KOPT-K1 (cell line): ENCODE data around the gene APRT.
A peak's percentile ranks its signal among the peaks of the same experiment; 100 is the strongest.

Experiments used
- H3K27ac ChIP-seq: fragments of 200-600 bp; sonication (generic); 2 replicates; pipeline ENCODE4 v1.5.1; 2016; ENCODE audit warnings: antibody characterized with exemption, mild to moderate bottlenecking, low read depth, low read length; ENCODE audit not compliant: poor library complexity, severe bottlenecking
- H3K36me3 ChIP-seq: fragments of 200-600 bp; sonication (generic); 2 replicates; pipeline ENCODE4 v1.5.1; 2017; ENCODE audit warnings: antibody characterized with exemption, mild to moderate bottlenecking, low read length, moderate library complexity; ENCODE audit not compliant: insufficient read depth
- H3K9me3 ChIP-seq: fragments of 200-600 bp; sonication (generic); 2 replicates; pipeline ENCODE4 v1.5.1; 2017; ENCODE audit warnings: antibody characterized with exemption, low read length, mild to moderate bottlenecking; ENCODE audit not compliant: insufficient read depth, poor library complexity, severe bottlenecking

APRT gene, protein sequence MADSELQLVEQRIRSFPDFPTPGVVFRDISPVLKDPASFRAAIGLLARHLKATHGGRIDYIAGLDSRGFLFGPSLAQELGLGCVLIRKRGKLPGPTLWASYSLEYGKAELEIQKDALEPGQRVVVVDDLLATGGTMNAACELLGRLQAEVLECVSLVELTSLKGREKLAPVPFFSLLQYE

DNA sequence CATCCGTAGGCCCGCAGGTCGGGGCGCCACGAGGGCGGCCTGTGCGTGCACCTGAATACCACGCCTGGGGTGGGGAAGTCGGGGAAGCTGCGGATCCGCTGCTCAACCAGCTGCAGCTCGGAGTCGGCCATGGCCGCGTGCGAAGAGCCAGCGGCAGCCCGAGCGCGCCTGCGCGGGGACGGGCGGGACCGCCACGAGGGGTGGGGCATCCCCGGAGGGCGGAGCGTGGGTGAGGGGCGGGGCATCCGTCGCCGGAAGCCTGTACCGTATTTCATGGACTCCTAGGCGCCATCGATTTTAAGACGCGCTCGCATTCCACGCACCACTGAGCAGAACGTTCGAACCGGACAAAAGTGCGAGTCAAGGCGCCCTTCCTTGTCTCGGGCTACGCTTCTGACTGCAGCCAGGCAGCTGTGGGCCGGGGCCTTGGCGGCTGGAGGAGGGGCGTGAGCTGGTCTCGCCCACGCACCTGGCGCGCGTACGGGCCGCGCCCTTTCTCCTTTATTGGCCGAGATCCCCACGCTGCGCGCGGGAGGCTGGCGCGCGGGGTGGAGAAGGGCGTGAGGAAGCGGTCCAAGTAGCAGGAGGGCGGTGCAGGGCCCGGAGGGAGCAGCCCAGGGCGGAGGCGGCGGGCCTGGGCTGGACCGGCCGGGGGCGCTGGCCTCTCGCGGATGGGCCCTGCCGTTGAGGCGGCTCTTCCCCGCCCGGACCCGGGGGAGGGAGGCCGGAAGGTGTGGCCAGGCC is at the start of gene APRT:
Gene APRT, minus strand, starts transcription at position 160 of the 744 bp plus-strand sequence. Its CDS starts 29 bp downstream, at position 131.
- no peaks in the 10 kb centered on the region for H3K9me3 ChIP-seq
- H3K36me3 ChIP-seq, result peaks cover 38% of the 10 kb centered on the region
- peak within 1 kb of the TSS; percentile 90 for H3K27ac ChIP-seq

DNA sequence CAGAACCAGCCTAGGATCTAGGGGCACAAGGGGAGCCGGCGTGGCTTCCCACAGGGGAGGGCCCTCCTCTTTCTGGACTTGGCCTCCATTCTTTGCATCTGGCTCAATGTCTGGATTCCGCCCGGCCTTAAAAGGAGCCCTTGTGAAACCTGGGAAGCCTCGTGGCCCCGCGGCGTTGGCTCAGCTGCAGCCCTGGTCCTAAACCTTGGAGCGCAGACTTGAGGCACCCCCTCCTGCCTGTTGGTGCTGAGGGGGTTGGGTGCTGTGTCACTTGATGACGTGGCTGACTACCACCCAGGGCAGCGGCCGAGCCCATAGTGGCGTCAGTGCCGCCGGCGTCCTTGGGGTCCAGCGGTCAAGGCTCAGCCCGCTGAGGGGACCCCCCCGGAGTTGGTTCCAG is 49.6 kb upstream of the APRT start:
- Histone ChIP-seq H3K36me3 (peaks cover 30% of the 10 kb centered on the region), H3K27ac (no peak overlapping the region)

DNA sequence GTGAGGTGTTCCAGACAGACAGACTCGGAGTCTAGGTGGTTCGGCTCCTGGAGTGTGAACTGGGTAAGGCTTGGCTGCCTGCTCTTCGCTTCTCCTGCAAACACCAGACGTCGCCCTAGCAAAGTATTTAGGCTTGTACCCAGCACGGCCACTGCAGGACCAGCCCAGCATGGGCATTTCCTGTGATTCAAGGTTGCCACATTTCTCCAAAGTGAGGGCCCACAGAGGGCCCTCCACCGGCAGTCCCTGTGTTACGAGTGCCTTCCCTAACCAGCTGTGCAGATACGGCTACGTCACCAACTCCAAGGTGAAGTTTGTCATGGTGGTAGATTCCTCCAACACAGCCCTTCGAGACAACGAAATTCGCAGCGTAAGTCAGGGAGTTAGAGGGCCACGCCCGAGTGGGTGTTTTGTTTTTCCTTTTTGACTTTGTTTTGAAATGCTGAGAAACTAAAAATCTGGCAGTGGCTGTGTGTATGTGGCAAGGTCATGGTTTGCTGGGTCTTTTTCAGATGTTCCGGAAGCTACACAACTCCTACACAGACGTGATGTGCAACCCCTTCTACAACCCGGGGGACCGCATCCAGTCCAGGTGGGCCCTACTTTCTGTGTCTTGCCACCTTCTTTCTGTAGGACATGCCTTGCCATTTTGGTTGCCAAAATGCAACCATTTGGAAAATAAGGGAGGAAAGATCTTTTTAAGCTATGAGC is 47.8 kb upstream of the APRT start:
- Histone ChIP-seq H3K36me3 (peaks cover 30% of the 10 kb centered on the region), H3K9me3 (no peaks in the 10 kb centered on the region), H3K27ac (no peak overlapping the region)

More for the DNA sequence above, 49.6 kb upstream of the APRT start:
- no peaks in the 10 kb centered on the region for H3K9me3 ChIP-seq

DNA sequence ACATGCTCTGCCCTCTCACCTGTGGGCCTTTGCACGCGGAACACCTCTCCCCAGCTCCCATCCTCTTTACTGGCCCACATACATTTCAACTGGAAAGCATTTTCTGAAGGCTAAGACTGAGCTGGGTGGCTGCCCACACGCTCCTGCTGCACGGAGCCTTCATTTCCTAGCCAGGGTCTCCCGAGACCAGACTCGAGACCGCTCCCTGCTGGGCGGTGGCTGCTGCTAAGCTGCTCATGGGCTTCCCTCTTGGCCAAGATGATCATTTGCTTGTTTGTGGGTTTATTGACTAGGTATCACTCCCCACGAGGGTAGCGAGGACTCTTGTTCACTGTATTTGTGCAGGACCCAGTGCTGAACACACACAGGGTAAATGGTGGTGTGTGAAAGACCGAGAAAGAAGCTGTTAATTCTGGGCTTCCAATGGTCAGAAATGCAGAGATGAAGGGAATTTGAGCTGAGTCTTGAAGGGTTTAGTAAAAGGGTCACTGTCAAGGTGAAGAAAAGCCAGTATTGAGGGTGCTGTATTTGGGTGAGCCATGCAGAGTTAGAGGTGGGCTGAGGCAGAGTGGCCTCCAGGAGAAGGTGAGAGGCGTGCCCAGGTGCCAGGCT is 46.1 kb upstream of the APRT start:
- Histone ChIP-seq H3K9me3 (no peaks in the 10 kb centered on the region), H3K27ac (peak overlapping the region; percentile 62), H3K36me3 (peaks cover 30% of the 10 kb centered on the region)

DNA sequence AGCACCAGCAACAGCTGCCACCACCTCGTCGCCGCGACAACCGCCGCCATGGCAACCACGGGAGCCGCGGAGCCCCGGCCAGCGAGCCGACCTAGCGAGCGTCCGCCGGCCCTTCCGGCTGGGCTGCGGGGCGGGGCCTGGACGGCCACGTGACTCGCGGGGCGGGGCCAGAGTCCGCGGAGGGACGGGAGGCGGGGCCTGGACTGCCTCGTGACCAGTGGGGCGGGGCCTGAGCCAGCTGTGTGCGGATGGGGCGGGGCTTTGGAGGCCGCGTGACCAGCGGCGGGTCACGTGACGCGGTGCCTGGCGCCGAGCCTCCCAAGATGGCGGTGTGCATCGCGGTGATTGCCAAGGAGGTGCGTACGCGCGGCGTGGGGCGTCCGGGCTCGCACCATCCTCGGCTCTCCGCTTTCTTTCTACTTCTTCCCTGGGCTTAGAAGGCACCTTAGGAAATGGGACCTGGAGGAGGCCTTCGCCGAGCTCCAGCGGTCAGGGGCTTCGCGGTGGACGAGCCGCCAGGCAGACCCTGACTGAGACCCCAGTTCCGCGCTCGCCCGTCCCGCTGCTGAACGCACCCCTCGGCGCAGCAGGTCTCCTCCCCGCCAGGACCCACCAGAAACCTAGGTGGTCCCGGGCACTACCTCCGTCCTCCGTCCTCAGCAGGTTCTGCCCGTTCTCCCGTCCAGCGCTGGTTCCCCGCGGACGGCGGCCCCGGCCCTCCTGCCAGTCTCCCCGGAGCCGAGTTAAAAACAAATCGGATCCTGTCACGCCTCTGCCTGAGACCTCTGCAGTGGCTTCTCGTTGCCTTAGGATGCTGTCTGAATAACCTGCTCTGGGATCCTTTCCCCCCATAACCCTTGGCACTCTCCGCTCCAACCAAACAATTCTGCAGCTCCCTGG is 45.4 kb upstream of the APRT start, which contains the start of the genes GALNS and TRAPPC2L:
Gene GALNS, minus strand, starts transcription at position 120 of the 900 bp plus-strand sequence. Its CDS starts 70 bp downstream, at position 50.
Gene TRAPPC2L, plus strand, starts transcription at position 300 of the 900 bp plus-strand sequence. Its CDS starts 24 bp downstream, at position 324.
- peaks cover 30% of the 10 kb centered on the region for H3K36me3 ChIP-seq
- H3K27ac ChIP-seq, result peak within 1 kb of the TSS; percentile 62
- no peaks in the 10 kb centered on the region for H3K9me3 ChIP-seq

DNA sequence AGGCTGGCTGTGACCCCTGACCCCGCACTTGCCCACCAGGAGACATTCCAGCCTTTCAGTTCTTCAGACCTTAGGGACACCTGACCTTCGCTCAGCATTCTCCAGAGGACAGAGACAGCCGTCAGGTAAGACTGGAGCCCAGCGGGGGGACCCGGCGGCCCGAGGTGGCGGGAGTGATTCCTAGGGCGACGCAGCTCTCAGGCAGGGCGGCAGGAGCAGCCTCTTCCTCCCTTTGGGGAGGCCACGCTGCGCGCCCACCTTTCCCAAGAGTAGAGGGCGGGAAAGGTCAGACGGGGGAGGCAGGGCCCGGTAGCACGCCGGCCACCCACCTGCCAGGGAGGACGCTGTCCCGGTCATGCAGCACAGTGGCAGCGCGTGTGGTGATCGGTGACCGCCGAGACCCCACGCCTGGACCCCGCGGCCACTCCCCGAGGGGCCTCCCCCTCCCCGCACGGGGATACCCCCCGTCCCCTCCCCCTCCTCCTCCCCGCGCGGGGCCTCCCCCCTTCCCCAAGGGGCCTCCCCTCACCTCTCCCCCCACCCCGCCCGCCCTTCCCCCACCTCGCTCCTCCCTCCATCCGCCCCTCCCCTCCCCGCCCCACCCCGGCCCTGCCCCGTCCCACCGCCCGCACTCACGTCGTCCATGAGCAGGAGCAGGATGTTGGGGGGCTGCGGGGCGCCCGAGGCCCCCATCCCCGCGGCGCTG is 44.5 kb upstream of the APRT start:
- H3K9me3 ChIP-seq, result no peaks in the 10 kb centered on the region
- H3K36me3 ChIP-seq, result peaks cover 27% of the 10 kb centered on the region
- H3K27ac ChIP-seq, result peak overlapping the region; percentile 62

DNA sequence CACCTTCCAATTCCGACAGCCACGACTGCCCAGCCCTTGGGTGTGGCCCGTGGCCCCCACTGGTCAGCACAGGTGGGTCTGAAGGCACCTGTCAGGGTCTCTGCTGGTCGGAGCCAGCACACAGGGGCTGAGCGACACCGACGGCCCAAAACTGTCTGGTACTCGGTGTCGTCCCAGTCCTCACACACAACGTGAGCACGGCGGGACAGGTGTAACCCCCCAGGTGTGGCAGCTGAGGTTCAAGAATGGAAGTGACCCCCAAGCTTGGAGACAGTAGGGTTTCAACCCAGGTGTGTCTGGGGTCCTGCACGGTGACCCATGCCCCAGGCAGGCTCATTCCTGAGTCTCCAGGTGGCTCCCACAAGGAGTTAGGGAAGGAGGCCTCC is 44.0 kb upstream of the APRT start:
- Histone ChIP-seq H3K36me3 (peaks cover 22% of the 10 kb centered on the region), H3K27ac (no peak overlapping the region), H3K9me3 (no peaks in the 10 kb centered on the region)

DNA sequence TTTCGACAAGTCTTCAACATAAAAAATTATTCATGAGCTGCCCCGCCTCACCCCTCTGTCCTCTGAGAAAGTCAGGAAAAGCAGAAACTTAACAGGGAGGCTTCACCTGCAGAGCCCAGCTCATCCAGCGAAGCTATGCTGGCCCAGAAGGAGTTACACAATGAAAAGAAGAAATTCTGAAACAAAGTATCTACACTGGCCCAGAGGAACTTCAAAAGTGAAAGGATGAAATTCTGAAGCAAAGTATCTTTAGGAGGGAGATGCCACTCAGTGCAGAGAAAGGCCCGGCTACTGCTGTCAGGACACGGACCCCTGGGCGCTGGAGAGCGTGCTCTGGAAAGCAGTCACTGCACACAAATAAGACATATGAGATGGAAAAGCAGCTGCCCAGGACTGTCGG is 43.4 kb upstream of the APRT start:
- no peak overlapping the region for H3K27ac ChIP-seq
- no peaks in the 10 kb centered on the region for H3K9me3 ChIP-seq
- peaks cover 16% of the 10 kb centered on the region for H3K36me3 ChIP-seq

DNA sequence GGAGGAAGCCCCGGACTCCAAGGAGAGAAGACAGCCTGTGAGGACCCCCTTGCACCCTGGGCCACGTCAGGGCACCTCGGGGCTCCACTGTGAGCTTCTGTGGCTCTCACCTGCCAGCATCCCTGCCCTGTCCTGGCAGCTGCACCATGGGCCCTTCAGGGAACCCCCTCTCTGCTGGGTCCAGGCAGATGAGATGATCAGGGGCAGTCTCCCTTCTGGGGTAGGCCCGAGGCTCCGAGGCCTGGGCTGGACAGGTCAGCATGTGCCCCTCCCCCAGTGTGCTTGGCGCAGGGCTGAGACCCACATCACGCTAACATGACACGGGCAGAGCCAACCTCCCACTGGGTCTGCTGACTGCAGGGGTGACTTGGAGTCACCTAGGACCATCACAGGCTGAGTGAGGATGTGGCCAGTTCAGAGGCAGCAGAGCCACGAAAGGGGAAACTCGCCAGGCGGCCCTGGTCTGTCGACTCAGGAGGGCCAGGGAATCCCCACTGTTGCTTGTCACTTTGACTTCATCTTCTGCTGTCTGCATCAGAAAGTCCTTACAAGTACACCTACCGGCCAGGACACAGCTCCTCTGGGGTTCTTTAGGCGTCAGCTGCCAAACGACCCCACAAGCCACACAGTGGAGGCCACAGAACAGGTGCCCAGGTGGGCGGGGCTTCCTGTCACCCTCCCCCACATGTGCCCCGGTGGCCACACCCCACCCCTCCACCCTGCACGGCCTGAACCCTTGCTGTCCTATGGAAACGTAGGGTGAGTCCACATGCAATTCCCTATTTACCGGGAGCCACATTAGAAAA is 42.8 kb upstream of the APRT start:
- H3K36me3 ChIP-seq, result peaks cover 9% of the 10 kb centered on the region
- no peaks in the 10 kb centered on the region for H3K9me3 ChIP-seq
- H3K27ac ChIP-seq, result no peak overlapping the region

DNA sequence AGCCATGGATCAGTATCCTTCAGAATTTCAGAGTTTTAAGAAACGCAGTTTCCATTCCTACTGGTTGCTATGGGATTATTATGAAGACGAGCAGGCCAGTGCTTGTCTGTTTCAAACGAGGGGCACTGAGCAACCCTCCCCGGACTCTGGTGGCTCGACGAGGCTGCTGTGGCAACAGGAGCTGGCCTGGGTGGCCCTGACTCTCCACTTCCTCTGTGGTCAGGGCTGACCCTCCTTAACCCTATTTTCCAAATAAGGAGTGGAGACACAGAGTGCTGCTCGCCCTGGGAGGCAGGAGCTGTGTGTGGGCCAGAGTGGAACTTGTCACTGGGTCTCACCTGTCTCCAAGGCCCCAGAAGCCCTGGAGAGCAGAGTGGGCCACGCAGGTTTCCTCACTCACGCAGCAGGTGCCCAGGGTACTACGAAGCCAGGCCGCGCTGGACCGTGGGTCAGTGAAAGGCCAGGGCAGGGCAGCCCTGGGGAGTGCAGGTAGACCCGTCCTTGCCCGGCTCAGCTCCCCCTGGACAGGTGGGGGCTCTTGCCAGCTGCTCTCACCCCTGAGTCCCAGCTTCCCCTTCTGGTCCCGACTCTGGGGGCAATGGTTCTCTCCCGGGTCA is 41.7 kb upstream of the APRT start:
- H3K9me3 ChIP-seq, result no peaks in the 10 kb centered on the region

DNA sequence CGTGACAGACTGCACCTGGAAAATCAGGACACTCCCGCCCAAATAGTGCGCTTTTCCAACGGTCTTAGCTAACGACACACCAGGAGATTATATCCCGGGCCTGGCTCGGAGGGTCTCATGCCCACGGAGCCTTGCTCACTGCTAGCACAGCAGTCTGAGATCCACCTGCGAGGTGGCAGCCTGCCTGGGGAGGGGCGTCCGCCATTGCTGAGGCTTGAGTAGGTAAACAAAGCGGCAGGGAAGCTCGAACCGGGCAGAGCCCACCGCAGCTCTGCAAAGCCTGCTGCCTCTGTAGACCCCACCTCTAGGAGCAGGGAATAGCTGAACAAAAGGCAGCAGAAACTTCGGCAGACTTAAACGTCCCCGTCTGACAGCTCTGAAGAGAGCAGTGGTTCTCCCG is 39.9 kb upstream of the APRT start:
- H3K27ac ChIP-seq, result no peak overlapping the region
- no peaks in the 10 kb centered on the region for H3K36me3 ChIP-seq
- no peaks in the 10 kb centered on the region for H3K9me3 ChIP-seq

More for the DNA sequence above, 41.7 kb upstream of the APRT start:
- Histone ChIP-seq H3K27ac (no peak overlapping the region), H3K36me3 (no peaks in the 10 kb centered on the region)

DNA sequence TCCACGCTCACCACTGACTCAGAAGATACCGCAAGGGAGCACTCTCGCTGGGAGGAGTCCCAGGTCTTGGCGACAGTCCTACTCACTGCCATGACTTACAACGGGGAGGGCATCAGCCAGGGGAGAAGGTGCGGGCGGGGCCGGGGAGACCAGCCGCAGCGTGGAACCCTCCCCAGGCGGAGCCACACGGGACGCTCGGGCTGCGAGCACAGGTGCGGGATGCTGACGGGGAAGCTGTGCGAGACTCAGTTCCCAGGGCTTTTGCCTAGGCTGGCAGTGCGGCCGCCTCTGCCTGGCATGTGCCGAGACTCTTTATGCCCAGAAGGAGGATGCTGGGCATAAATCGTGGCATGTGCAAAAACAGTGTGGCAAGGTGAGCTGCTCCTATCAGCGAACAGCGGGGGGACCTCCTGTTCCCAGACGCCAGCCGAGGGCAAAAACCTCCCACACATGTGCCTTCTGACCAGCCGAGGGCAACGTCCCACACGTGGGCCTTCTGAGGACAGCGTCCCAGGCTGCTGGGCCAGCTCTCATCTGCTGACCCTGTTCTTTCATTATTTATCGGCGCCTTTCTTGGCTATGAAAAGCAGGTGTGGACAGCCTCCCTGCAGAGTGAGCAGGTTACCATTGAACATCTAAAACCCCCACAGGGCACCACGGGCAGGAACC is 38.9 kb upstream of the APRT start:
- Histone ChIP-seq H3K27ac (no peak overlapping the region), H3K36me3 (no peaks in the 10 kb centered on the region), H3K9me3 (no peaks in the 10 kb centered on the region)
